HFFc6 (cell line): ENCODE measurements around the gene DHDDS. TPM values are rescaled to one million over a fixed set of nuclear protein-coding genes. Genes with fewer than 3 reads are reported as not detected.

ENCODE experiments used
- DNase-seq: peaks from one replicate; pipeline ENCODE4 v3.0.0-alpha.2; 2018
- H3K27ac Mint-ChIP-seq: 2 replicates; pipeline ENCODE4 v1.8.0; 2020; ENCODE audit warnings: mild to moderate bottlenecking, mixed read lengths
- H3K27me3 Mint-ChIP-seq: 2 replicates; pipeline ENCODE4 v1.8.0; 2021; ENCODE audit warnings: mild to moderate bottlenecking, moderate library complexity, mixed read lengths; ENCODE audit not compliant: insufficient read depth
- H3K36me3 Mint-ChIP-seq: 2 replicates; pipeline ENCODE4 v1.8.0; 2021; ENCODE audit warnings: low read depth, mixed read lengths
- H3K4me1 Mint-ChIP-seq: 2 replicates; pipeline ENCODE4 v1.8.0; 2020; ENCODE audit warnings: low read depth, mixed read lengths
- H3K4me3 Mint-ChIP-seq: 2 replicates; pipeline ENCODE4 v1.8.0; 2020; ENCODE audit warnings: mild to moderate bottlenecking, moderate library complexity, mixed read lengths
- H3K9me3 Mint-ChIP-seq: 2 replicates; pipeline ENCODE4 v1.8.0; 2020; ENCODE audit warnings: mild to moderate bottlenecking, mixed read lengths
- total RNA-seq, 6 experiments: library from RNA; stranded (reverse); fragmentation: NEBNext Ultra II Directional; extraction: Animal tissue kit (Norgen Biotek cat#: 25700); gene quantifications; 2 replicates in 1 of 6; 3 replicates in 5 of 6; pipeline ENCODE4 v1.2.3, GENCODE V29; 2021
- TF ChIP-seq, protein P1 (sequence below): fragments of 200-600 bp; sonication (generic); IDR thresholded peaks from 2 replicates; pipeline ENCODE4 v1.5.0; 2021; ENCODE audit warnings: antibody characterized with exemption, mild to moderate bottlenecking

DHDDS gene
- total RNA-seq, 6 experiments from 2014 or later, result 68.3 to 76.1 (median 70.8) TPM

- TF ChIP-seq, protein P1, sequence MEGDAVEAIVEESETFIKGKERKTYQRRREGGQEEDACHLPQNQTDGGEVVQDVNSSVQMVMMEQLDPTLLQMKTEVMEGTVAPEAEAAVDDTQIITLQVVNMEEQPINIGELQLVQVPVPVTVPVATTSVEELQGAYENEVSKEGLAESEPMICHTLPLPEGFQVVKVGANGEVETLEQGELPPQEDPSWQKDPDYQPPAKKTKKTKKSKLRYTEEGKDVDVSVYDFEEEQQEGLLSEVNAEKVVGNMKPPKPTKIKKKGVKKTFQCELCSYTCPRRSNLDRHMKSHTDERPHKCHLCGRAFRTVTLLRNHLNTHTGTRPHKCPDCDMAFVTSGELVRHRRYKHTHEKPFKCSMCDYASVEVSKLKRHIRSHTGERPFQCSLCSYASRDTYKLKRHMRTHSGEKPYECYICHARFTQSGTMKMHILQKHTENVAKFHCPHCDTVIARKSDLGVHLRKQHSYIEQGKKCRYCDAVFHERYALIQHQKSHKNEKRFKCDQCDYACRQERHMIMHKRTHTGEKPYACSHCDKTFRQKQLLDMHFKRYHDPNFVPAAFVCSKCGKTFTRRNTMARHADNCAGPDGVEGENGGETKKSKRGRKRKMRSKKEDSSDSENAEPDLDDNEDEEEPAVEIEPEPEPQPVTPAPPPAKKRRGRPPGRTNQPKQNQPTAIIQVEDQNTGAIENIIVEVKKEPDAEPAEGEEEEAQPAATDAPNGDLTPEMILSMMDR, result no peak
- Mint-ChIP-seq H3K4me3 (no peak overlapping the region), H3K4me1 (no peaks in the 10 kb centered on the region), H3K27me3 (peaks cover 14% of the 10 kb centered on the region), H3K27ac (no peak overlapping the region), H3K9me3 (no peaks in the 10 kb centered on the region), H3K36me3 (no peaks in the 10 kb centered on the region)
- DNase-seq, result no peak
Observed at GRCh38 chr1:26518355-26518754, 86.2 kb downstream of the DHDDS start.

DNA sequence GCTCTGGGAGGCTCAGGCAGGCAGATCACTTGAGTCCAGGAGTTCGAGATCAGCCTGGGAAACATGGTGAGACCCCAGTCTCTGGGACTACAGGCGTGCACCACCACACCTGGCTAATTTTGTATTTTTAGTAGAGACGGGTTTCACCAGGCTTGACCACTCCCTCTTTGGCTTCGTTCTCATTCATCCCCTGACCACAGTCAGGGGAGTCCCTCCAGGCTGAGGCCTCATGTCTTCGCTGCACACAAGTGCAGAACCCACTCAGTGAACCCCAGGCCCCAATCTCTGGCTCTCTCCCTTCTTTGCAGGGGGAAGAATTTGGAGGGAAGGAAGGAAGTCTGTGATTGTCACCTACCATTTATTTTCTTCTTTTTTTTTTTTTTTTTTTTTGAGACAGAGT lies 88.2 kb downstream of the DHDDS start:
- no peaks in the 10 kb centered on the region for H3K9me3 Mint-ChIP-seq
- peaks cover 27% of the 10 kb centered on the region for H3K27me3 Mint-ChIP-seq
- H3K4me3 Mint-ChIP-seq, result no peak overlapping the region
- no peak for DNase-seq
- no peak overlapping the region for H3K27ac Mint-ChIP-seq
- TF ChIP-seq, protein P1, result no peak
- H3K36me3 Mint-ChIP-seq, result no peaks in the 10 kb centered on the region
- H3K4me1 Mint-ChIP-seq, result no peaks in the 10 kb centered on the region

Other genes starting within 250 kb of the DHDDS start
- gene CATSPER4, start 241.7 kb upstream of the DHDDS start, total RNA-seq, result not detected
- gene CEP85, start 198.1 kb upstream of the DHDDS start, total RNA-seq, result 1 to 10 TPM; 4.9 to 8.6 (median 8.4) TPM
- gene SH3BGRL3, start 152.2 kb upstream of the DHDDS start, total RNA-seq, result 100 to 1,000 TPM; 731 to 914 (median 779) TPM
- gene UBXN11, start 125.7 kb upstream of the DHDDS start, total RNA-seq, result 10 to 100 TPM in 4 of 6 experiments, 1 to 10 TPM in 2; 9.5 to 11.9 (median 10.5) TPM
- not detected for gene CD52, start 114.4 kb upstream of the DHDDS start, total RNA-seq
- not detected for gene CRYBG2, start 78.2 kb upstream of the DHDDS start, total RNA-seq
- not detected for gene ZNF683, start 59.6 kb upstream of the DHDDS start, total RNA-seq
- gene LIN28A, start 21.5 kb upstream of the DHDDS start, total RNA-seq, result not detected
- gene HMGN2, start 40.1 kb downstream of the DHDDS start, total RNA-seq, result 100 to 1,000 TPM; 440 to 699 (median 668) TPM
- 1 to 10 TPM; 1.5 to 2.6 (median 1.7) TPM for gene RPS6KA1, start 97.4 kb downstream of the DHDDS start, total RNA-seq